Osteocyte (in vitro differentiated cells): Measurements from ENCODE around the gene TTYH3. TPM values are rescaled to one million over a fixed set of nuclear protein-coding genes. Genes with fewer than 3 reads are reported as not detected.

ENCODE experiments used
- DNase-seq: peaks from one replicate; pipeline ENCODE4 v3.0.0; 2021; ENCODE audit warnings: mixed read lengths; ENCODE audit not compliant: unreplicated experiment; ENCODE audit errors: extremely low spot score
- H3K27ac Mint-ChIP-seq: one replicate; pipeline ENCODE4 v1.8.0; 2021; ENCODE audit warnings: mild to moderate bottlenecking, mixed read lengths; ENCODE audit not compliant: unreplicated experiment
- H3K27me3 Mint-ChIP-seq: one replicate; pipeline ENCODE4 v1.8.0; 2021; ENCODE audit warnings: mixed read lengths; ENCODE audit not compliant: unreplicated experiment
- H3K36me3 Mint-ChIP-seq: one replicate; pipeline ENCODE4 v1.8.0; 2021; ENCODE audit warnings: mixed read lengths; ENCODE audit not compliant: unreplicated experiment
- H3K4me1 Mint-ChIP-seq: one replicate; pipeline ENCODE4 v1.8.0; 2021; ENCODE audit warnings: mixed read lengths; ENCODE audit not compliant: unreplicated experiment
- H3K4me3 Mint-ChIP-seq: one replicate; pipeline ENCODE4 v1.8.0; 2021; ENCODE audit warnings: mild to moderate bottlenecking, moderate library complexity, mixed read lengths; ENCODE audit not compliant: unreplicated experiment
- H3K9me3 Mint-ChIP-seq: one replicate; pipeline ENCODE4 v1.8.0; 2021; ENCODE audit warnings: mixed read lengths; ENCODE audit not compliant: unreplicated experiment
- long read RNA-seq: library from polyadenylated mRNA; unstranded; transcript quantifications from one replicate; pipeline ENCODE4 v2.0.0, GENCODE V29; 2021
- total RNA-seq: library from RNA; stranded (reverse); gene quantifications from 2 replicates; pipeline ENCODE4 v1.2.1, GENCODE V29; 2021
- TF ChIP-seq, protein P1 (sequence below): fragments of 200-600 bp; sonication (generic); IDR thresholded peaks from 2 replicates; pipeline ENCODE4 v1.5.0; 2021; ENCODE audit warnings: antibody characterized with exemption, mild to moderate bottlenecking, moderate library complexity

Gene TTYH3
- 371 and 376 TPM in 2 replicates for total RNA-seq
- long read RNA-seq, partial matches to known transcripts = 0 of 15 reads
- long read RNA-seq, other reads (novel, unspliced or antisense) = 15 of 15 reads

GRCh38 chr7:2631946-2632732 lies at the start of gene TTYH3:
TTYH3 (plus strand) TSS chr7:2631986; CDS start chr7:2632156, 170 bp downstream.
- H3K27ac Mint-ChIP-seq = peak within 1 kb of the TSS; percentile 97
- TF ChIP-seq, protein P1, sequence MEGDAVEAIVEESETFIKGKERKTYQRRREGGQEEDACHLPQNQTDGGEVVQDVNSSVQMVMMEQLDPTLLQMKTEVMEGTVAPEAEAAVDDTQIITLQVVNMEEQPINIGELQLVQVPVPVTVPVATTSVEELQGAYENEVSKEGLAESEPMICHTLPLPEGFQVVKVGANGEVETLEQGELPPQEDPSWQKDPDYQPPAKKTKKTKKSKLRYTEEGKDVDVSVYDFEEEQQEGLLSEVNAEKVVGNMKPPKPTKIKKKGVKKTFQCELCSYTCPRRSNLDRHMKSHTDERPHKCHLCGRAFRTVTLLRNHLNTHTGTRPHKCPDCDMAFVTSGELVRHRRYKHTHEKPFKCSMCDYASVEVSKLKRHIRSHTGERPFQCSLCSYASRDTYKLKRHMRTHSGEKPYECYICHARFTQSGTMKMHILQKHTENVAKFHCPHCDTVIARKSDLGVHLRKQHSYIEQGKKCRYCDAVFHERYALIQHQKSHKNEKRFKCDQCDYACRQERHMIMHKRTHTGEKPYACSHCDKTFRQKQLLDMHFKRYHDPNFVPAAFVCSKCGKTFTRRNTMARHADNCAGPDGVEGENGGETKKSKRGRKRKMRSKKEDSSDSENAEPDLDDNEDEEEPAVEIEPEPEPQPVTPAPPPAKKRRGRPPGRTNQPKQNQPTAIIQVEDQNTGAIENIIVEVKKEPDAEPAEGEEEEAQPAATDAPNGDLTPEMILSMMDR = no peak
- DNase-seq = no peak
- peak within 1 kb of the TSS; percentile 94 for H3K4me3 Mint-ChIP-seq
- H3K36me3 Mint-ChIP-seq = peaks cover 2% of the 10 kb centered on the region
- peaks cover 51% of the 10 kb centered on the region for H3K4me1 Mint-ChIP-seq
- H3K27me3 Mint-ChIP-seq = no peaks in the 10 kb centered on the region
- H3K9me3 Mint-ChIP-seq = no peaks in the 10 kb centered on the region

DNA sequence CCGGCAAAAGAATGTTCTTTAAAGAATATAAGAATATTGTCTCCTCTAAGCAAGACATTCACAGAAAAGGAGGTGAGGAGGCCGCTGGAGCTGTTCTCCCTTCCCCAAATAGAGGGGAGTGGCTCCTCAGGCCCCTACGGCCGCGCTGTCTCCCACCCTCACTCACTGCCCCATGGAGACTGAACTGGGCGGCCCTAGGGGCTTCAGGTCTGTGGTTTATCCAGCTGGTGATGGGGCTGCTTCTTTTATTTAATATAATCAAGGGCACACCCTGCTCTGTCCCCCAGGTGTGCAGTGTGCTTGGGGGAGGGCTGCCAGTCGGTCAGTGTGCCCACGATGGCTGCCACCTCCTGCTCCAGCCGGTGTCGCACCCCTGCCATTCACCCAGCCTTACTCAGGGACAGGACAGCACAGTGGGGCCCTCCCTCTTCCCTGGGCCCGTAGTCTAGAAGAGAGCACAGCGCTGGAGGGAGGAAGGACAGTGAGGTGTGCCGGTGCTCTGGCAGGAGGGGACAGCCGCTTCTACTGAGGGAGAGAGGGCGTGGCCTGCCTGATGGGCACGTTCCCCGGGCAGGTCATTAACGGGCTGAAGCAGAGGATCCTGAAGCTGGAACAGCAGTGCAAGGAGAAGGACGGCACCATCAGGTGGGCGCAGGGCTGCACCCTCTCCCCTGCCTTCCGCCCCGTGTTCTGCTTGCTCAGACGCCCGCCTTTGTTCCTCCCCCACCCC lies 49.6 kb upstream of the TTYH3 start:
- Mint-ChIP-seq H3K4me1 (no peaks in the 10 kb centered on the region), H3K36me3 (peaks cover 24% of the 10 kb centered on the region), H3K9me3 (no peaks in the 10 kb centered on the region), H3K27ac (no peak overlapping the region), H3K27me3 (no peaks in the 10 kb centered on the region), H3K4me3 (no peak overlapping the region)
- DNase-seq = no peak
- TF ChIP-seq, protein P1 = no peak

DNA sequence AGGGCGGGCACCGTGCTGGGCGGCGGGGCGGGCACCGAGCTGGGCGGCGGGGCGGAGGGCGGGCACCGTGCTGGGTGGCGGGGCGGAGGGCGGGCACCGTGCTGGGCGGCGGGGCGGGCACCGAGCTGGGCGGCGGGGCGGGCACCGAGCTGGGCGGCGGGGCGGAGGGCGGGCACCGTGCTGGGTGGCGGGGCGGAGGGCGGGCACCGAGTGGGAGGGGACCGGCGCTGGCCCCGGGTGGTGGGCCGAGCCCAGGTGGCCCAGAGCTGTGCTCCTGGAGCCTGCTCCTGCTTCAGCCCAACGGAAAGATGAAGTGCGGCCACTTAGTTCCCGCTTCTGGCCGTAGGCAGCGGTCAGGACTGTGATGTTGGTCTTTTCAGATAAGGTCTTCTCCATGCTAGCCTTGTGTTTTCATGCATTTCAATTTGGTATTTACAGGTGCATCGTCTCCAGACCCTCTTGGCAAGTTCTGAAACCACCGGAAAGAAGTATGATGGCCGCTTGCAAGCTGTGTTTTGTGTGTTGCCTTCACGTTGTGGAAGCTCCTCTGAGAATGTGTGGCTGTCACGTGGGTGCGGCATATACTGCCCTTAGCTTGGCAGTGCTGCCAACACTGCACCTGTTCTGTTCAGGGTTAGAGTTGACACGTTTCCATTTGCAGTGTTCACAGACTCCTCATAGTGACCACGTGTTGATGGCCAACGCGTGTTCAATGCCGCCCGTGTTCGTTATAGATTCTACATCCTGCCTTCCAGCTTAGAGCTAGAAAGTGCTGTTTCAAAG lies 47.8 kb upstream of the TTYH3 start:
- no peak overlapping the region for H3K4me3 Mint-ChIP-seq
- H3K27ac Mint-ChIP-seq = no peak overlapping the region
- DNase-seq = no peak
- no peaks in the 10 kb centered on the region for H3K9me3 Mint-ChIP-seq
- H3K27me3 Mint-ChIP-seq = no peaks in the 10 kb centered on the region
- H3K36me3 Mint-ChIP-seq = peaks cover 24% of the 10 kb centered on the region
- no peaks in the 10 kb centered on the region for H3K4me1 Mint-ChIP-seq
- TF ChIP-seq, protein P1 = no peak

GRCh38 chr7:2585446-2585845 lies 46.3 kb upstream of the TTYH3 start:
- H3K27me3 Mint-ChIP-seq = no peaks in the 10 kb centered on the region
- DNase-seq = no peak
- H3K4me1 Mint-ChIP-seq = no peaks in the 10 kb centered on the region
- TF ChIP-seq, protein P1 = no peak
- peaks cover 27% of the 10 kb centered on the region for H3K36me3 Mint-ChIP-seq
- no peak overlapping the region for H3K4me3 Mint-ChIP-seq
- H3K9me3 Mint-ChIP-seq = no peaks in the 10 kb centered on the region
- H3K27ac Mint-ChIP-seq = no peak overlapping the region
